HL-60 (cell line): ENCODE results near the gene TMEM163.

ENCODE experiments used
- POLR2AphosphoS5 ChIP-seq: IDR thresholded peaks from 2 replicates; pipeline ENCODE4 v1.6.1; 2012; ENCODE audit warnings: low read depth
- TF ChIP-seq, protein P1 (sequence below): IDR thresholded peaks from one replicate; pipeline ENCODE4 v1.5.1; 2011; ENCODE audit warnings: low read length, control low read depth, inconsistent platforms; ENCODE audit not compliant: insufficient read depth

DNA sequence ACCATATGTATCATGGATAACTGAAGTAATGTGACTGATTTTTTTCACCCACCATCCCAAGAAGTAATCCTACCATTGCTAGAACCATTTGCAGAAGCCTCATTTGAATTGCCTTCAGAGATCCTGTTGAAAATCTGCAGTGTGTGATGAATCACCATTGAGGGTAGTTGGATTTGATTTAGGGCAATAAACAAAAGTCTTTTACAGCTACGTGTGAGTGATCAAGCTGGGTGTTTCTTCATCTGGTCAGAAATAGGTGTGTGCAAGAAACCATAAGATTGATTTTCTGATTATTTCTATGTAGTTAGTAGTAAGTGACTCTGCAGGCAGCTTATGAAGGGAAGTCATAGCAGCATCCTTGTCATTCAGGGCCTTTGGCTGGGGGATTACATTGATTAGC lies 305.4 kb downstream of the TMEM163 start:
- TF ChIP-seq, protein P1, sequence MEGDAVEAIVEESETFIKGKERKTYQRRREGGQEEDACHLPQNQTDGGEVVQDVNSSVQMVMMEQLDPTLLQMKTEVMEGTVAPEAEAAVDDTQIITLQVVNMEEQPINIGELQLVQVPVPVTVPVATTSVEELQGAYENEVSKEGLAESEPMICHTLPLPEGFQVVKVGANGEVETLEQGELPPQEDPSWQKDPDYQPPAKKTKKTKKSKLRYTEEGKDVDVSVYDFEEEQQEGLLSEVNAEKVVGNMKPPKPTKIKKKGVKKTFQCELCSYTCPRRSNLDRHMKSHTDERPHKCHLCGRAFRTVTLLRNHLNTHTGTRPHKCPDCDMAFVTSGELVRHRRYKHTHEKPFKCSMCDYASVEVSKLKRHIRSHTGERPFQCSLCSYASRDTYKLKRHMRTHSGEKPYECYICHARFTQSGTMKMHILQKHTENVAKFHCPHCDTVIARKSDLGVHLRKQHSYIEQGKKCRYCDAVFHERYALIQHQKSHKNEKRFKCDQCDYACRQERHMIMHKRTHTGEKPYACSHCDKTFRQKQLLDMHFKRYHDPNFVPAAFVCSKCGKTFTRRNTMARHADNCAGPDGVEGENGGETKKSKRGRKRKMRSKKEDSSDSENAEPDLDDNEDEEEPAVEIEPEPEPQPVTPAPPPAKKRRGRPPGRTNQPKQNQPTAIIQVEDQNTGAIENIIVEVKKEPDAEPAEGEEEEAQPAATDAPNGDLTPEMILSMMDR, result no peak
- TF ChIP-seq POLR2AphosphoS5, result no peak
